ENCODE measurements around the gene THOC6.

The THOC6 gene

DNA sequence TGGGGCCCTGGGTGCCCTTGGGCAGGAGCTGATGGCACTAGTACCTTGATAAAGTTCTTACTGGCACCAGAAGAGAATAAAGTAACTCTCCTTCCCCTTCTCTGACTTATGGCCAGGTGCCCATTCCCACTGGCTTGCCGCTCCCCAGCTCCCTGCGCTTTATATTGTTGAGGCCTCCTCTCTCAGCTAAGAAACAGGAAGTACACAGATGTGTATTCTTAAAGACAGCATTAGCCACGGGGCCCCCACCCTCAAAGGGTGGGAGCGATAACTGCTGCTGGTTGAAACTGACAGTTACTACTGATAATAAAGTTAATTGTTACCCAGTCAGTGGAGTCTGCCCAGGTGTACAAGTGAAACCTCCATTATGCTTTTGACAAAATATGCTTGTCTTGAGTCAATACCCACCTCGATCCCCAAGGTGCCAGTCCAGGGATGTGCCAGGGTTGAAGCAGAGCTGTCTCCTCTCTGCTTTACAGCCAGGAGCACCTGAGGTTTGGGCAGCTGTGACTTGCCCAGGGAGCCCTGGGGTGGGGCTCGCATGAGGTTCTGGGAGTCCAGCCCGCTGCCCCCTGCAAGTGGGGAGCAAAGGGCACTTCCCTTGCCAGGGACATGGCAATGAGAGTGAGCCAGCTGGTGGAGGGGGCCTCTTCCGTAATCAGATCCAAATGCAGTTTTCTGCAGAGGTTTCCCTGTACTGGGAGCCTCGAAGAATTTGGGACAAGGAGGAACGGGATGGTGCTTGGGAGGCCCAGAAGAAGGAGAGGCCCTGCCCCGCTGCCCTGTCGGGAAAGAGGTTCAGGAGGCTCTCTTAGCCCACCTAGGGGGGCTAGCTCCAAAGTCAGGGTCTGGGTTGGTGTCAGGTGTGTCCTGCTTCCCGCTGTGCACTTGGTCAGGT, 16.5 kb upstream of the THOC6 start:
- H3K36me3 ChIP-seq (ENCODE audit: insufficient read depth) = no peaks in the 10 kb centered on the region
- no peaks in the 10 kb centered on the region for H4K20me1 ChIP-seq (ENCODE audit: insufficient read depth)
- peak overlapping the region; percentile 43 for H3K4me2 ChIP-seq
- H3K9ac ChIP-seq = no peak overlapping the region
- H3K4me1 ChIP-seq (ENCODE audit: low read depth, poor library complexity, severe bottlenecking) = peaks cover 41% of the 10 kb centered on the region
- no peaks in the 10 kb centered on the region for H3K79me2 ChIP-seq (ENCODE audit: insufficient read depth, low read depth)
- TF ChIP-seq CTCF (conservative IDR thresholded peaks at IDR 0.05; ENCODE audit: low read depth, low read length) = no peak
- H3K27ac ChIP-seq = no peak overlapping the region; the same call in 1 of the 2 replicates
- peaks cover 57% of the 10 kb centered on the region for H3K27me3 ChIP-seq (ENCODE audit: insufficient read depth, low read depth)
- no peak overlapping the region for H3K4me3 ChIP-seq (IDR thresholded peaks at IDR 0.05; ENCODE audit: insufficient read depth, low read depth, low read length)
- peak overlapping the region; percentile 14; the same call in 1 of the 2 replicates for H2AFZ ChIP-seq (ENCODE audit: low read depth)

- H3K9ac ChIP-seq = no peak overlapping the region
- peak overlapping the region; percentile 43; the same call in 1 of the 2 replicates for H3K4me2 ChIP-seq
- no peak overlapping the region for H3K27ac ChIP-seq
- H3K4me3 ChIP-seq (IDR thresholded peaks at IDR 0.05; ENCODE audit: insufficient read depth, low read depth, low read length) = no peak overlapping the region
- H2AFZ ChIP-seq (ENCODE audit: low read depth) = no peak overlapping the region
- TF ChIP-seq CTCF (conservative IDR thresholded peaks at IDR 0.05; ENCODE audit: low read depth, low read length) = no peak
- no peaks in the 10 kb centered on the region for H3K79me2 ChIP-seq (ENCODE audit: insufficient read depth, low read depth)
- no peaks in the 10 kb centered on the region for H4K20me1 ChIP-seq (ENCODE audit: insufficient read depth)
- peaks cover 58% of the 10 kb centered on the region for H3K27me3 ChIP-seq (ENCODE audit: insufficient read depth, low read depth)
- H3K36me3 ChIP-seq (ENCODE audit: insufficient read depth) = no peaks in the 10 kb centered on the region
- H3K4me1 ChIP-seq (ENCODE audit: low read depth, poor library complexity, severe bottlenecking) = peaks cover 49% of the 10 kb centered on the region
Measured at GRCh38 chr16:3007957-3008689, 15.7 kb upstream of the THOC6 start.

DNA sequence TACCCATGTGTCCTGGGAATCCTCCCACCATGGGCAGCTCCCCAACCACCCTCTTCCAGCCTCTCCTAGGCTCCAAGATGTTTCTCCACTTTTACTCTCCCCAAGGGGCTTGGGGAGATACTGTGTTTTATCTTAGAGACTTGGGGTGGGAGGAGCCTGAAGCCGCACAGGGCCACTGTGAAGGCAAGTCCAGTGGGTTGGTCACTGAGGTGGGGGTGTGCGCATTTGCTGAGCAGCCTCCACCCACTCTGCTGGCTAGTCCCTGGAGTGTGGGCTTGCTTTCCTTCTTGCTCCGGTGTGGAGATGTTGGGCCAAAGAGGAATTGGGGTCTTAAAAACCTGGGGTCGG, 15.2 kb upstream of the THOC6 start:
- H3K4me3 ChIP-seq (IDR thresholded peaks at IDR 0.05; ENCODE audit: insufficient read depth, low read depth, low read length) = no peak overlapping the region
- TF ChIP-seq CTCF (conservative IDR thresholded peaks at IDR 0.05; ENCODE audit: low read depth, low read length) = no peak
- no peak overlapping the region for H2AFZ ChIP-seq (ENCODE audit: low read depth)
- H3K27ac ChIP-seq = no peak overlapping the region
- H3K9ac ChIP-seq = no peak overlapping the region
- H3K36me3 ChIP-seq (ENCODE audit: insufficient read depth) = no peaks in the 10 kb centered on the region
- no peaks in the 10 kb centered on the region for H4K20me1 ChIP-seq (ENCODE audit: insufficient read depth)
- peaks cover 64% of the 10 kb centered on the region for H3K27me3 ChIP-seq (ENCODE audit: insufficient read depth, low read depth)
- peaks cover 51% of the 10 kb centered on the region for H3K4me1 ChIP-seq (ENCODE audit: low read depth, poor library complexity, severe bottlenecking)
- H3K79me2 ChIP-seq (ENCODE audit: insufficient read depth, low read depth) = no peaks in the 10 kb centered on the region
- no peak overlapping the region; the same call in 1 of the 2 replicates for H3K4me2 ChIP-seq

GRCh38 chr16:3009568-3010390, 14.1 kb upstream of the THOC6 start:
- H3K27me3 ChIP-seq (ENCODE audit: insufficient read depth, low read depth) = peaks cover 71% of the 10 kb centered on the region
- no peak overlapping the region for H2AFZ ChIP-seq (ENCODE audit: low read depth)
- H3K36me3 ChIP-seq (ENCODE audit: insufficient read depth) = no peaks in the 10 kb centered on the region
- TF ChIP-seq CTCF (conservative IDR thresholded peaks at IDR 0.05; ENCODE audit: low read depth, low read length) = no peak
- H4K20me1 ChIP-seq (ENCODE audit: insufficient read depth) = no peaks in the 10 kb centered on the region
- no peak overlapping the region for H3K4me2 ChIP-seq
- no peak overlapping the region for H3K27ac ChIP-seq
- H3K4me1 ChIP-seq (ENCODE audit: low read depth, poor library complexity, severe bottlenecking) = peaks cover 50% of the 10 kb centered on the region
- H3K9ac ChIP-seq = no peak overlapping the region
- no peak overlapping the region for H3K4me3 ChIP-seq (IDR thresholded peaks at IDR 0.05; ENCODE audit: insufficient read depth, low read depth, low read length)
- no peaks in the 10 kb centered on the region for H3K79me2 ChIP-seq (ENCODE audit: insufficient read depth, low read depth)

Data from KMS-11 (cell line).